HG03571 (cell line): ENCODE results near the gene MAP2K5.

ENCODE experiments used
- ATAC-seq: cut with Tn5 transposase; IDR thresholded peaks from one replicate; pipeline ENCODE4 v1.9.1; 2021; ENCODE audit not compliant: unreplicated experiment

Gene MAP2K5

DNA sequence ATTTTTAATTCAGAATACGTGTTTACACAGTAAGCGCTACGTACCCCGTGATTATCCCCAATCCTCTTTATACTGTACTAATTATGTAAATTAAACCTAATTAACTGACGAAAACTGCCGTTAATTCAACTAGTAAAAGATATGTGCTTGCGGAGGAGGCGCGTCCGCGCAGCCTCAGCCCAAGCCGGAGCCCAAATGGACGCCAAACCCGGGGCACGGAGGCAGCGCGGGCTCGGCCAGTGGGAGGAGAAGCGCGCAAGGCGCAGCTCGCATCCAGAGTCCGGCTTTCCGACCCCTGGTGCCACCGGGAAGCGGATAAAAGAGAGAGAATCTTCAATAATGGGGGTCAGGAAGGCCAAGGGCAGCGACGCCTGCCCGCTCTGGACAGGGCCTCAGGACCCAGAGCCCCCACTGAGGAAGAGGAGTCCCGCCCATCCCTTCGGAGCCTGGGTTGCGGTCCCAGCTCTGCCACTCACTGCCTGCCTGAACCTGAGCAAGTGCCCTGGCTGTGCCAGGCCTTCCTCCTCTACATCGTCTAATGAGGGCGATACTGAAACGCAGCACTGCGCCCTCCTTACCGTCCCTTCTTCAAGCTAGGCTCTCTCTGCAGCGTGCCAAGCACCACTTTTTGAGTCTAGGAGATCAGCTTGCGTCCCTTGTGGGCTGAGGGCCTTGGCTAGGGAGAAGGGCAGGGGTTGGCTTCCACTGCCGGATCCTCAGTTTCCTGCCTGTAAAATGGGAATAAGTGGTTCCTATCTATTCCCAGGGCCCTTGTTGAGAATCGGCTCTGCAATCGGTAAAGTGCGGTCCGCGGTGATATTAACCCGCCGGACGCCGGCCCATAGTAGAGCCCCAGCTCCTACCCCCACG lies 277.9 kb downstream of the MAP2K5 start:
- no peak for ATAC-seq

GRCh38 chr15:67820992-67821783 lies 278.7 kb downstream of the MAP2K5 start:
- no peak for ATAC-seq

DNA sequence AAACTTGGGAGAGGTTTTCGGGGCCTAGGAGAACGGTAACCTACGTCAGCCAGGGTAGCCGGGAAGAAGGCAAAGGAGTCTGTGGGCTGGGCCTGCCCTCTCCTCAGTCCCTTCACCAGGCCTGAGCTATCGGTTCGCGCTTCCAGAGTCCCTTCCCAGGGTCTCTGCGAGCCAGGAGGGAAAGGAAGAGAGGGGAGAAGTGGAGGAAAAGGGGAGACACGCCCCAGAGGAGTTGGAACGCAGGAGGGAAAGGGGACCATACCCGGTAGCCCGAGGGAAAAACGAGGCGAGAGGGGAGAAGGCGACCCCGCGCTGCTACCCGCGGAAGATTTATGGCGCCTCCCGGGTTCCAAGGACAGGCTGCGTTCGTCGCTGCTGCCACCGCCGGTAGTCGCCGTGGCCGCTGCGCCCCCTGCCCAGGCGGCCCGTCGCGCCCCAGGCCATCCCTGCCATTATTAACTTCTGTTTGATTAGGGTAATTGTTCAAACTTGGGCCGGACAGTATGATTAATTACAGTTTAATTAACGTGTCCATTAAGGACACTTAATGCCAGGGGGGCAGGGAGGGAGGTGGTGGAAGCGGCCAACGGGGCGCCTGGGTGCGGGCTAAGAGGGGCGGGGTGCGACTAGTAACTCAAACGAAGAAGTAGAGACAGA lies 279.4 kb downstream of the MAP2K5 start:
- no peak for ATAC-seq

DNA sequence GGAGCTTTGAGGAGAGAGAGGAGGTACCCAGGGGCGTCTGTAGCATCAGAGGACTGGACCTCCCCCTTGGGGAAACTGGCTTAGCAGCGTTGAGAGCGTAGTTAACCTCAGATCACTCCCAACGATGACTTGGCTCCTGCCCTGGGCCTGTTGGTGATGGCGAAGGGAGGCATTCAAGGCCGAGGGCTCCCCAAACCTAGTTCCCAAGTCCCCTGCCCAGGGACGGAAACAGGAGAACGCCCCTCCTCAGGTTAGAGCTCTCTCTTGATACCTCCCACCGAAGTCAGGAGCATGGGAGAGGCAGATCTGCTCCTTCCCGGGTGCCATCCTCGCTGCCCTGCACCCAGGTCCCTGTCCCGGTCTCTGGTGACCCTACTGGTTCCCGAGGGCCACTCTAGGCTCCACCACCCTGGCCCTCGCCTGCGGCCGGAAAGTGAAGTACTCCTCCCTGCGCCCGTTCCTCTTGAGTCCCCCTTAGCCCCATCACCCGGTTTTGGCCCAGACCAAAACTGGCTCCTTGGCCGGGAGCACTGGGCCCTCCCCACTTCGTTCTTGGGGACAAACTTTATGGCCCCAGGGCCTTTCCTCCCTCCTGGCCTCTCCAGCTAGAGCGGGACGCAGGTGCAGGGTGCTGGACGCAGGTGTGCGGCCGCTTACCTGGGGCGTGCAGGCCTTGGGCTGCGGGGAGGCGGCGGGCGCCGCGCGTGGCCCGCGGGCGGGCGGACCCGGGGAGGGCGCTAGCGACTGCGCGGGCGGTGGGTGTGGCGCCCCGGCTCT lies 280.2 kb downstream of the MAP2K5 start:
- no peak for ATAC-seq

DNA sequence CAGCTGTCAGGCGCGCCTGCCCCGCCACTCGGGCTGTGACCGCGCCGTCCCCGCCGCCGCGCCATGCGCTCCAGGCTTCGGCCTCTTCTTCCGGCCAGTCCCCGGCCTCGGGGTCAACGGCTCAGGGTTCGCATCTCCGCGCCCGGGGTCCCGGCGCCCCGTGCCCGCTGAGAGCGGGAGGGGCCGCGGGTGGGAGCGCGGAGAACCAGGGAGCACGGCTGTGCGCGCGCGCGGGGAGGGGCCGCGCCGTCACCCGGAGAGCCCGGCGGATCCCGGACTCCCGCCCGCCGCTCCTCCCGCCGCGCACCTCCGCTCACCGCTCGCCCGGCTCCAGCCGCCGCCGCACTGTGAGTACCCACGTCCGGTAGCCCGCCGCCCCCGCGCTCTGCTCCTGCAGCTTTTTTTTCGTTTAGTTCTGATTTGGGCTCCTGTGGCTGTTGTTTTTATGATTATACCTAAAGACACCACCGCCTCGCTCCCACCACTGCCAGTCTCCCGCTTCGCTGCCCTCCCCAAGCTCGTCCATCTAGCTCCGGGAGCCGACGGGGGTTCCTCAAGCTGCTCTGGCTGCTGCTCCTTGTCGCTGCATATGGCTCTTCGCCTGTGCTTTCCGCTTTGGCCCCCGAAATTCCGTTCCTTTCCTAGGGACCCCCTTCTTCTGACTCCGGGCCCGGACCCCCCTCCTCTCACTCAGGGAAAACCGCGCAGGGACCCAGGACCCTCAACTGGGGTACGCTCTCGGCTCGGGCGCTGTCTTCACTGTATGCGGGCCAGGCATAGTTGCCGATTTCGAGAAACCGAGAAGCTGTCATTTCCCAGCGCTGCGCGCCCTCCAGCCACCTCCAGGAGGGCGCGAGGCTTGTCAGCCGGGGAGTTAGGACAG lies 281.1 kb downstream of the MAP2K5 start:
- ATAC-seq, result no peak

DNA sequence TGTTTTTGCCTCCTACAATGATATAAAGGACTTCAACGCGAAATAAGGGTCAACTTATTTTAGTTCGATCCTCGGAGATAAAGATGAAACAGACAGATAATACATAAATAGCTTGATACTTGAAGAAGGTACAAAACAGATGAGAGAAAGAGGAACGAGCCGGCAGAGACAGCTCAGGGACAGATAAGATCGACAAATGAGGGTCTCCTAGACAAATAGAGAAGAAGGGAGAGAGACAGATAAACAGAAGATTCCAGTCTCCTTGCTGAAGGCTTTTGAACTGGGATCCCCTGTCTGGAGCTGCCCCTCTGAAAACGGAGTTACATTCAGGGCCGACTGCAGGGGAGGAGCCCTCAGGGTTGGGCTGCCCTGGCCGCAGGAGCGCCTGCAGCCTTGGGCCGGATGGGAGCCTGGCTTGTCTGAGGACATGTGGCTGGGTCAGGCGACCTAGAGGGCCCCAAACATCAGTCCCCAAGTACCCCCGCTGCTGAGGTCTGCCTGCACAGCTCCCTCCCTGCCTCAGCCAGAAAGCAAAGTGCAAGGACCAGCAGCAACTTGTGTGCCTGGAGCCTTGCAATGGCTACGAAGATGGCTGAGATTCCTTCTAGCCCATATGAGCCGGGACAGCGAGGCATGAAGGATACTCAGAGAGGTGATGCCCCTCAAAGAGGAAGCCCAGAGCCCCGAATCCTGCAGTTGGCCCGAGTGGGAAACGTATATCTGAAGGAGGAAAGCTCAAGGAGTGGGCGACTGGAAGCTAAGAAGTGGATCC lies 281.9 kb downstream of the MAP2K5 start:
- no peak for ATAC-seq

GRCh38 chr15:67824976-67825880 lies 282.7 kb downstream of the MAP2K5 start, which contains the start of gene SKOR1:
Gene SKOR1 (plus strand): TSS chr15:67825509. CDS start chr15:67825603, 94 bp downstream.
- ATAC-seq, result no peak

DNA sequence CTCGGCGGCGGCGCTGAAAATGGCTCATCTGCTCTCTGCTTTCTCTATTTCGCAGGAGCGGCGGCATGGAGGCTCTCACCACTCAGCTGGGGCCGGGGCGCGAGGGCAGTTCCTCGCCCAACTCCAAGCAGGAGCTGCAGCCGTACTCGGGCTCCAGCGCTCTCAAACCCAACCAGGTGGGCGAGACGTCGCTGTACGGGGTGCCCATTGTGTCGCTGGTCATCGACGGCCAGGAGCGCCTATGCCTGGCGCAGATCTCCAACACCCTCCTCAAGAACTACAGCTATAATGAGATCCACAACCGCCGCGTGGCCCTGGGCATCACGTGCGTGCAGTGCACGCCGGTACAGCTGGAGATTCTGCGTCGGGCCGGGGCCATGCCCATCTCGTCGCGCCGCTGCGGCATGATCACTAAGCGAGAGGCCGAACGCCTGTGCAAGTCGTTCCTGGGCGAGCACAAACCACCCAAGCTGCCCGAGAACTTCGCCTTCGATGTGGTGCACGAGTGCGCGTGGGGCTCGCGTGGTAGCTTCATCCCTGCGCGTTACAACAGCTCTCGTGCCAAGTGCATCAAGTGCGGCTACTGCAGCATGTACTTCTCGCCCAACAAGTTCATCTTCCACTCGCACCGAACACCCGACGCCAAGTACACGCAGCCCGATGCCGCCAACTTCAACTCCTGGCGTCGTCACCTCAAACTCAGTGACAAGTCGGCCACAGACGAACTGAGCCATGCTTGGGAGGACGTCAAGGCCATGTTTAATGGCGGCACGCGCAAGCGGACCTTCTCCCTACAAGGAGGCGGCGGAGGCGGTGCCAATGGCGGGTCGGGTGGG lies 283.6 kb downstream of the MAP2K5 start:
- no peak for ATAC-seq

DNA sequence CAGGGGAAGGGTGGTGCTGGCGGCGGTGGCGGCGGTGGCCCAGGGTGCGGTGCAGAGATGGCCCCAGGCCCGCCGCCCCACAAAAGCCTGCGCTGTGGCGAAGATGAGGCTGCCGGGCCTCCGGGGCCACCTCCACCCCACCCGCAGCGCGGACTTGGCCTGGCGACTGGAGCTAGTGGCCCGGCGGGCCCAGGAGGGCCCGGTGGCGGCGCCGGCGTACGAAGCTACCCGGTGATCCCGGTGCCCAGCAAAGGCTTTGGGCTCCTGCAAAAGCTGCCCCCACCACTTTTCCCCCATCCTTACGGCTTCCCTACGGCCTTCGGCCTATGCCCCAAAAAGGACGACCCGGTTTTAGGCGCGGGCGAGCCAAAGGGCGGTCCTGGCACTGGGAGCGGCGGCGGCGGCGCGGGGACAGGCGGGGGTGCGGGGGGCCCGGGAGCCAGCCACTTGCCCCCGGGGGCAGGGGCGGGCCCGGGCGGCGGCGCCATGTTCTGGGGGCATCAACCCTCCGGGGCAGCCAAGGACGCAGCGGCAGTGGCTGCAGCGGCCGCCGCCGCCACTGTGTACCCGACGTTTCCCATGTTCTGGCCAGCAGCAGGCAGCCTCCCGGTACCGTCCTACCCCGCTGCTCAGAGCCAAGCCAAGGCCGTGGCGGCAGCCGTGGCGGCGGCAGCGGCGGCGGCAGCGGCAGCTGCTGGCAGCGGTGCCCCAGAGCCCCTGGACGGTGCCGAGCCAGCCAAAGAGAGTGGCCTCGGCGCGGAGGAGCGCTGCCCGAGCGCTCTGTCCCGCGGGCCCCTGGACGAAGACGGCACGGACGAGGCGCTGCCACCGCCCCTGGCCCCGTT lies 284.4 kb downstream of the MAP2K5 start:
- ATAC-seq, result no peak

GRCh38 chr15:67827562-67828277 lies 285.2 kb downstream of the MAP2K5 start:
- no peak for ATAC-seq

DNA sequence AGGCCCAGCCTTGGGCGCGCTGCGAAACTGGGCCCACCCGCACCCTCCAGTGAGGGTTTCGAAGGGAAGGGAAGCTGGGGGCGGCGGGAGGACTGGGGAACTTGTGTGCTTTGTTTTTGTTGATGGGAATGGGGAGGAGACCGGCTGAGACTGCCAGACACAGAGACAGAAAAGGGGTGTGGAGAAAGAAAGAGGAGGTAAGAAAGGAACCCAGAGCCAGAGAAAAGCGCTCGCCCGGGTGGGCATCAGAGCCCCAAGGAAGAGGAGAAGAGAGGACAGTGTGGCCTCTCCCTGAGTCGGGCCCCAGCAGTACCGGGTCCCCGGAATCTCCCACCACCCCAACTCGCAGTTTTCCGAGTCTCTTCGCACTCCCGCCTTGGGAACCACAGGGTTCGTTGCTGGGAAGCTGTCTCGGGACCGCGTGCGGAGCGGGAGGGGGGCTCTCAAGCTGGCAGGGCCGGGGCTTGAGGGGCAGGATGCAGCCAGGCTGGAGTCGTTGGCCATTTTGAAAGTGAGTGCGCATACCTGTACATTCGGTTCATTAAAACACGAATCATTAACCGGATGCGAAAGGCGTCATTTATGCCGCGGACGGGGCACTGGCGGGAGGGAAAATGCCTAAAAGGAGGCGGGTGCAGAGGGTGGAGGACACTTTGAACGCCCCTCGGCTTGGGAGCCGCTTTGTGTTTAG lies 285.9 kb downstream of the MAP2K5 start:
- ATAC-seq, result no peak

GRCh38 chr15:67828969-67829646 lies 286.6 kb downstream of the MAP2K5 start:
- no peak for ATAC-seq

GRCh38 chr15:67829647-67830504 lies 287.4 kb downstream of the MAP2K5 start:
- no peak for ATAC-seq
